ENCODE data around the gene KBTBD6.
"Not testable (repeated sequence)": the region's sequence is repeated elsewhere in the genome, so short reads cannot be mapped to it uniquely, and the experiment has no call there.

KBTBD6 gene

GRCh38 chr13:41117869-41118268 lies 14.7 kb downstream of the KBTBD6 start:
- Histone ChIP-seq H3K27ac (no peak overlapping the region), H3K36me3 (no peaks in the 10 kb centered on the region), H3K4me2 (no peak overlapping the region), H4K20me1 (no peaks in the 10 kb centered on the region), H3K27me3 (no peaks in the 10 kb centered on the region), H3K4me1 (no peaks in the 10 kb centered on the region), H3K9me3 (replicated peaks in 1 of 11) (no peaks in the 10 kb centered on the region), H3K9ac (no peak overlapping the region), H3K4me3 (no peak overlapping the region)
- TF ChIP-seq Cebpa-rat (IDR thresholded peaks at IDR 0.05) = no peak

DNA sequence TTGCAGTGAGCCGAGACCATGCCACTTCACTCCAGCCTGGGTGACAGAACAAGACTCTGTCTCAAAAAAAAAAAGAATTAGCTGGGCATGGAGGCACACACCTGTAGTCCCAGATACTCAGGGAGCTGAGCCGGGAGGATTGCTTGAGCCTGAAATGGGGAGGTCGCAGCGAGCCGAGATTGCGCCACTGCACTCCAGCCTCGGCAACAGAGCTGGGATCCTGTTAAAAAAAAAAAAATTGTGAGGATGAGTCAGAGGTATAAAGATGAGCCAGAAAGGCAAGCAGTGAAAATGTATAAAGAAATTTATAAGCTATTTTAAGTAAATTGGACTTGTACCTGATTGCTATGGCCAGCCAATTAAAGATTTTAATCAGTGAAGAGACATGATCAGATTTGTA lies 21.1 kb downstream of the KBTBD6 start:
- H3K4me1 ChIP-seq = peaks cover 0 to 5% (median 0%) of the 10 kb centered on the region in 10 experiments; a peak in 5 of 20 replicates
- no peak overlapping the region for H3K4me2 ChIP-seq
- no peaks in the 10 kb centered on the region for H4K20me1 ChIP-seq
- no peaks in the 10 kb centered on the region for H3K27me3 ChIP-seq
- H3K9me3 ChIP-seq (replicated peaks in 1 of 11) = peaks cover 10 to 21% (median 16%) of the 10 kb centered on the region in 11 experiments
- H3K36me3 ChIP-seq = no peaks in the 10 kb centered on the region
- TF ChIP-seq Cebpa-rat (IDR thresholded peaks at IDR 0.05) = no peak
- H3K4me3 ChIP-seq = no peak overlapping the region
- H3K9ac ChIP-seq = no peak overlapping the region
- no peak overlapping the region for H3K27ac ChIP-seq

- H3K27ac ChIP-seq = no peak overlapping the region
- peaks cover 10 to 21% (median 16%) of the 10 kb centered on the region in 11 experiments for H3K9me3 ChIP-seq (replicated peaks in 1 of 11)
- H3K9ac ChIP-seq = no peak overlapping the region
- 0 out of 22 replicates have a peak overlapping the region, but pooled peaks of 1 of the 11 experiments have one; percentile 22 for H3K4me2 ChIP-seq
- TF ChIP-seq Cebpa-rat (IDR thresholded peaks at IDR 0.05) = no peak
- no peaks in the 10 kb centered on the region for H3K36me3 ChIP-seq
- H4K20me1 ChIP-seq = no peaks in the 10 kb centered on the region
- H3K27me3 ChIP-seq = no peaks in the 10 kb centered on the region
- peaks cover 0 to 5% (median 0%) of the 10 kb centered on the region in 10 experiments; a peak in 5 of 20 replicates for H3K4me1 ChIP-seq
- no peak overlapping the region for H3K4me3 ChIP-seq
Measured at GRCh38 chr13:41107584-41108014, 25.0 kb downstream of the KBTBD6 start.

DNA sequence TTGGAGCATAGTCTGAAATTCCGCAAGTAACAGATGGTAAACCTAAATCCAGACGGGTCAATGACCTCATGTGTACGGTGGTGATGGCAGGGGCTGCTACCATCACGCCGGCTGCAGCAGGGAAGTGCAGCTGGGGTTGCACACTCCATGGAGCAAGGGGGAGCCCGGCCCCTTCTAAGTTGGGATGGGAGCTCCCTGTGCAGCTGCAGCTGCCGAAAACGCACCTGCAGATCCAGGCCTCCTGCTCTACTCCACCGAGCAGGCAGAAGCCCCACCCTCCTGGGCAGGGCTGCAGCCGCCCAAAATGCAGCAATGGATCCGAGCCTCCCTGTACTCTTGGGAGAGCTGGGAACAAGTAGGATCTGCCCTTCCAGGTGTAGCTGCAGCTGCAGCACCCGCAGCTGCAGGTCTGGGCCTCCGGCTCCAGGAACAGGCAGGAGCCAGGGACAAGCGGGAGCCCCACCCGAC lies 25.5 kb downstream of the KBTBD6 start:
- Histone ChIP-seq H3K4me1 (peaks cover 0 to 5% (median 0%) of the 10 kb centered on the region in 10 experiments; a peak in 5 of 20 replicates), H3K4me3 (no peak overlapping the region), H3K27ac (no peak overlapping the region), H4K20me1 (no peaks in the 10 kb centered on the region), H3K4me2 (peak overlapping the region in 6 of 11 experiments; percentile 13 to 48 (median 22); a peak in 8 of 22 replicates), H3K9ac (no peak overlapping the region), H3K9me3 (replicated peaks in 1 of 11) (peaks cover 10 to 21% (median 16%) of the 10 kb centered on the region in 11 experiments), H3K27me3 (no peaks in the 10 kb centered on the region), H3K36me3 (no peaks in the 10 kb centered on the region)
- TF ChIP-seq Cebpa-rat (IDR thresholded peaks at IDR 0.05) = no peak

GRCh38 chr13:41099986-41100385 lies 32.6 kb downstream of the KBTBD6 start:
- no peak overlapping the region for H3K9ac ChIP-seq
- no peaks in the 10 kb centered on the region for H3K27me3 ChIP-seq
- no peak overlapping the region for H3K4me3 ChIP-seq
- H3K27ac ChIP-seq = no peak overlapping the region
- TF ChIP-seq Cebpa-rat (IDR thresholded peaks at IDR 0.05) = no peak
- no peak overlapping the region for H3K4me2 ChIP-seq
- H3K9me3 ChIP-seq (replicated peaks in 1 of 11) = peaks cover 0 to 9% (median 3%) of the 10 kb centered on the region in 11 experiments; a peak in 5 of 22 replicates
- no peaks in the 10 kb centered on the region for H3K4me1 ChIP-seq
- no peaks in the 10 kb centered on the region for H4K20me1 ChIP-seq
- no peaks in the 10 kb centered on the region for H3K36me3 ChIP-seq

GRCh38 chr13:41098761-41099160 lies 33.8 kb downstream of the KBTBD6 start:
- no peaks in the 10 kb centered on the region for H3K36me3 ChIP-seq
- H3K4me2 ChIP-seq = no peak overlapping the region
- no peak for TF ChIP-seq Cebpa-rat (IDR thresholded peaks at IDR 0.05)
- H3K27ac ChIP-seq = no peak overlapping the region
- H3K9ac ChIP-seq = no peak overlapping the region
- H3K9me3 ChIP-seq (replicated peaks in 1 of 11) = peaks cover 0 to 9% (median 3%) of the 10 kb centered on the region in 11 experiments; a peak in 5 of 22 replicates
- H3K4me3 ChIP-seq = no peak overlapping the region
- H3K4me1 ChIP-seq = no peaks in the 10 kb centered on the region
- no peaks in the 10 kb centered on the region for H4K20me1 ChIP-seq
- H3K27me3 ChIP-seq = no peaks in the 10 kb centered on the region

DNA sequence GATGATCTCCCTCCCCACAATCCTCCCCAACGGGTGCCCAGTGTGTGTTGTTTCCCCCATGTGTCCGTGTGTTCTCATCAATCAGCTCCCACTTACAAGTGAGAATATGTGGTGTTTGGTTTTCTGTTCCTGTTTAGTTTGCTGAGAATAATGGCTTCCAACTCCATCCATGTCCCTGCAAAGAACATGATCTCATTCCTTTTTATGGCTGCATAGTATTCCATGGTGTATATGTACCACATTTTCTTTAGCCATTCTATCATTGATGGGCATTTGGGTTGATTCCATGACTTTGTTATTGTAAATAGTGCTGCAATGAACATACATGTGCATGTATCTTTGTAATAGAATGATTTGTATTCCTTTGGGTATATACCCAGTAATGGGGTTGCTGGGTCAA lies 36.9 kb downstream of the KBTBD6 start:
- H3K4me3 ChIP-seq = not testable (repeated sequence)

GRCh38 chr13:41085961-41086585 lies 46.5 kb downstream of the KBTBD6 start:
- Histone ChIP-seq H3K27ac (no peak overlapping the region), H3K36me3 (peaks cover 33 to 53% (median 47%) of the 10 kb centered on the region in 11 experiments), H3K4me3 (no peak overlapping the region), H4K20me1 (no peaks in the 10 kb centered on the region), H3K27me3 (no peaks in the 10 kb centered on the region), H3K4me1 (peaks cover 0 to 8% (median 0%) of the 10 kb centered on the region in 10 experiments; a peak in 5 of 20 replicates), H3K9ac (no peak overlapping the region), H3K9me3 (replicated peaks in 1 of 11) (peaks cover 0 to 17% (median 15%) of the 10 kb centered on the region in 11 experiments; a peak in 16 of 22 replicates), H3K4me2 (peak overlapping the region in 4 of 11 experiments; percentile 2 to 33 (median 16); a peak in 2 of 22 replicates)
- TF ChIP-seq Cebpa-rat (IDR thresholded peaks at IDR 0.05) = no peak

More for the DNA sequence above, 36.9 kb downstream of the KBTBD6 start:
- H3K9me3 ChIP-seq (replicated peaks in 1 of 11); H3K27ac ChIP-seq; H3K36me3 ChIP-seq; H3K4me1 ChIP-seq; H3K9ac ChIP-seq; H3K4me2 ChIP-seq; H3K27me3 ChIP-seq; H4K20me1 ChIP-seq: not testable (repeated sequence)

DNA sequence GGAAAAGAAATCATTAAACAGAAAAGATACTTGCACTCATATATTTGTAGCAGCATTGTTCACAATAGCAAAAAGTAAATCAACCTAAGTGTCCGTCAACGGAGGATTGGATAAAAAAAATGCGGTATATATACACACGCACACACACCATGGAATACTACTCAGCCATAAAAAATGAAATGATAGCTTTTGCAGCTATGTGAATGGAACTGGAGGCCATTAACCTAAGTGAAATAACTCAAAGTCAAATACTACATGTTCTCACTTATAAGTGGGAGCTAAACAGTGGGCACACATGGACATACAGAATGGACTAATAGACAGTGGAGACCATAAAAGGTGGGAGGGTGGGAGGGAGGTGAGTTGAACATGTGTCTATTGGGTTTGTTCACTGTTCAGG lies 52.9 kb downstream of the KBTBD6 start:
- Histone ChIP-seq H3K9ac (no peak overlapping the region), H3K36me3 (peaks cover 79 to 97% (median 90%) of the 10 kb centered on the region in 11 experiments), H3K27ac (no peak overlapping the region), H3K4me2 (no peak overlapping the region), H3K4me3 (no peak overlapping the region), H3K27me3 (no peaks in the 10 kb centered on the region), H3K9me3 (replicated peaks in 1 of 11) (peaks cover 0 to 3% (median 1%) of the 10 kb centered on the region in 11 experiments; a peak in 10 of 22 replicates), H3K4me1 (no peaks in the 10 kb centered on the region), H4K20me1 (peaks cover 0 to 2% (median 0%) of the 10 kb centered on the region in 11 experiments; a peak in 1 of 22 replicates)
- TF ChIP-seq Cebpa-rat (IDR thresholded peaks at IDR 0.05) = no peak
